ENCODE results near the gene MED13.

DNA sequence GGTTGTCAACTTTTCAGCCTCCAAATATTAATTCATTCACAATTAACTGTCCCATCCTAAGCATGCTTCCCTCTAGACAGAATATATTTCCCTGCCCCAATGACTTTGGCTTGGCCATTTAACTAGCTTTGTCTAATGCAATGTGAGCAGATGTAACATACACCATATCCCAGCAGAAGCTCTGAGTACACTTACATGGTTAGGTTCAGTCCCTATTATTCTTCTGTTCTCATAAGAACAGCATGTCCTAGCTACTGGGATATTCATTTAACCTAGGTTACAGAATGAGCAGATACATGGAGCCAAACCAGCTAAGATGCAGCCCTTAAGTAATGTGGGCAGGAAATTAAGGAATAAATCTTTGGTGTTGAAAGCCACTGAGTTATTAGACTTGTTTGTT, 31.8 kb downstream of the MED13 start:
- TF ChIP-seq CTCF (IDR thresholded peaks at IDR 0.05) (no peak), POLR2A (IDR thresholded peaks at IDR 0.05) (no peak), EP300 (IDR thresholded peaks at IDR 0.05) (no peak), POLR2AphosphoS5 (IDR thresholded peaks at IDR 0.05) (no peak)

Measured in stomach (tissue), 4 donors.